HCT116 (cell line): Measurements from ENCODE around the gene NAA50.

ENCODE experiments used
- EZH2 ChIP-seq: fragments of 200-600 bp; sonication (generic); IDR thresholded peaks from 2 replicates; pipeline ENCODE4 v1.6.1; 2017; ENCODE audit warnings: antibody characterized with exemption, mixed run types
- EZH2phosphoT487 ChIP-seq: fragments of 200-600 bp; IDR thresholded peaks from 2 replicates; pipeline ENCODE4 v1.6.1; 2018; ENCODE audit warnings: antibody characterized with exemption, borderline replicate concordance
- FOSL1 ChIP-seq: IDR thresholded peaks from 2 replicates; pipeline ENCODE4 v1.6.1; 2012; ENCODE audit warnings: low read depth
- POLR2A ChIP-seq: IDR thresholded peaks from 2 replicates; pipeline ENCODE4 v1.7.0; 2011; ENCODE audit warnings: borderline replicate concordance; ENCODE audit not compliant: insufficient read depth, insufficient read length; ENCODE audit errors: extremely low read depth
- POLR2AphosphoS5 ChIP-seq: IDR thresholded peaks from 2 replicates; pipeline ENCODE4 v1.6.1; 2011; ENCODE audit warnings: mild to moderate bottlenecking, low read depth, low read length, moderate library complexity
- RAD21 ChIP-seq: IDR thresholded peaks from 2 replicates; pipeline ENCODE4 v1.6.1; 2012; ENCODE audit warnings: low read depth, mild to moderate bottlenecking
- SRF ChIP-seq: IDR thresholded peaks from 2 replicates; pipeline ENCODE4 v1.6.1; 2012; ENCODE audit warnings: low read depth
- YY1 ChIP-seq: IDR thresholded peaks from 2 replicates; pipeline ENCODE4 v1.6.1; 2011; ENCODE audit warnings: low read length, low read depth, moderate library complexity, mild to moderate bottlenecking; ENCODE audit not compliant: insufficient replicate concordance; ENCODE audit errors: extremely low read depth
- ZNF274 ChIP-seq: fragments of 200-500 bp; sonication (Bioruptor generic); IDR thresholded peaks from 2 replicates; pipeline ENCODE4 v1.6.1; 2014; ENCODE audit warnings: mild to moderate bottlenecking, low read depth, low read length, inconsistent platforms
- TF ChIP-seq, protein P1 (sequence below), 3 experiments: fragments of 200-600 bp in 1 of 3; sonication (generic) in 1 of 3; IDR thresholded peaks in 2 of 3; conservative IDR thresholded peaks in 1 of 3; 2 replicates each; pipeline ENCODE4 v1.5.1; 2012 to 2017; ENCODE audit warnings: low read depth in 2 of 3, low read length in 2 of 3, antibody characterized with exemption in 1 of 3, borderline replicate concordance in 1 of 3, control low read depth in 1 of 3, mild to moderate bottlenecking in 1 of 3, mixed read lengths in 1 of 3, mixed run types in 1 of 3, moderate library complexity in 1 of 3; ENCODE audit not compliant: insufficient read depth in 1 of 3
- TF ChIP-seq, protein P2 (sequence below): IDR thresholded peaks from 2 replicates; pipeline ENCODE4 v1.6.1; 2012; ENCODE audit warnings: low read depth

DNA sequence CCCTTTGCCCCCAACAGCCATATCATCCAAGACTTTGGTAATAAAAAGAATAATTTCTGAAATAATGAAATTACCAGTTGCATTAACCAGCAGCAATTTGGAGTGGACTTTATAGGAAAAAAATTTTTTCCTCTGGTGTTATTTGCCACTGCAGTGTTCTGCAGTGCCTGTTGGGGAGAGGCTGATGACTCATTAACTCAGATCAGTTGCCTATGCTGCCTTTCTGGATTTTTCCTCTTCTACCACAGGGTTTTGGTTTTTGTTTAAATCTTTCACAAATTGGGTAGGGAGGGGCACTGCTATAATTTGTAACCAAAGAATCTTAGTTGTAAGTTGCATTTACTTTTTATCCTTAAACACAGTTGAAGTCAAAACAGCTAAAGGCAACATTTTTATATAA lies 23.5 kb upstream of the NAA50 start:
- TF ChIP-seq YY1 = no peak
- no peak for TF ChIP-seq EZH2phosphoT487
- TF ChIP-seq, protein P1, sequence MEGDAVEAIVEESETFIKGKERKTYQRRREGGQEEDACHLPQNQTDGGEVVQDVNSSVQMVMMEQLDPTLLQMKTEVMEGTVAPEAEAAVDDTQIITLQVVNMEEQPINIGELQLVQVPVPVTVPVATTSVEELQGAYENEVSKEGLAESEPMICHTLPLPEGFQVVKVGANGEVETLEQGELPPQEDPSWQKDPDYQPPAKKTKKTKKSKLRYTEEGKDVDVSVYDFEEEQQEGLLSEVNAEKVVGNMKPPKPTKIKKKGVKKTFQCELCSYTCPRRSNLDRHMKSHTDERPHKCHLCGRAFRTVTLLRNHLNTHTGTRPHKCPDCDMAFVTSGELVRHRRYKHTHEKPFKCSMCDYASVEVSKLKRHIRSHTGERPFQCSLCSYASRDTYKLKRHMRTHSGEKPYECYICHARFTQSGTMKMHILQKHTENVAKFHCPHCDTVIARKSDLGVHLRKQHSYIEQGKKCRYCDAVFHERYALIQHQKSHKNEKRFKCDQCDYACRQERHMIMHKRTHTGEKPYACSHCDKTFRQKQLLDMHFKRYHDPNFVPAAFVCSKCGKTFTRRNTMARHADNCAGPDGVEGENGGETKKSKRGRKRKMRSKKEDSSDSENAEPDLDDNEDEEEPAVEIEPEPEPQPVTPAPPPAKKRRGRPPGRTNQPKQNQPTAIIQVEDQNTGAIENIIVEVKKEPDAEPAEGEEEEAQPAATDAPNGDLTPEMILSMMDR (IDR thresholded peaks at IDR 0.05 in 2 of 3, conservative IDR thresholded peaks at IDR 0.05 in 1 of 3; ENCODE audit: borderline replicate concordance in 1 of 3, insufficient read depth in 1 of 3, low read depth in 2 of 3, low read length in 2 of 3) = no peak
- TF ChIP-seq EZH2 = no peak
- no peak for TF ChIP-seq ZNF274
- TF ChIP-seq POLR2A = no peak
- no peak for TF ChIP-seq POLR2AphosphoS5
- TF ChIP-seq FOSL1 = peak; percentile 31
- TF ChIP-seq, protein P2, sequence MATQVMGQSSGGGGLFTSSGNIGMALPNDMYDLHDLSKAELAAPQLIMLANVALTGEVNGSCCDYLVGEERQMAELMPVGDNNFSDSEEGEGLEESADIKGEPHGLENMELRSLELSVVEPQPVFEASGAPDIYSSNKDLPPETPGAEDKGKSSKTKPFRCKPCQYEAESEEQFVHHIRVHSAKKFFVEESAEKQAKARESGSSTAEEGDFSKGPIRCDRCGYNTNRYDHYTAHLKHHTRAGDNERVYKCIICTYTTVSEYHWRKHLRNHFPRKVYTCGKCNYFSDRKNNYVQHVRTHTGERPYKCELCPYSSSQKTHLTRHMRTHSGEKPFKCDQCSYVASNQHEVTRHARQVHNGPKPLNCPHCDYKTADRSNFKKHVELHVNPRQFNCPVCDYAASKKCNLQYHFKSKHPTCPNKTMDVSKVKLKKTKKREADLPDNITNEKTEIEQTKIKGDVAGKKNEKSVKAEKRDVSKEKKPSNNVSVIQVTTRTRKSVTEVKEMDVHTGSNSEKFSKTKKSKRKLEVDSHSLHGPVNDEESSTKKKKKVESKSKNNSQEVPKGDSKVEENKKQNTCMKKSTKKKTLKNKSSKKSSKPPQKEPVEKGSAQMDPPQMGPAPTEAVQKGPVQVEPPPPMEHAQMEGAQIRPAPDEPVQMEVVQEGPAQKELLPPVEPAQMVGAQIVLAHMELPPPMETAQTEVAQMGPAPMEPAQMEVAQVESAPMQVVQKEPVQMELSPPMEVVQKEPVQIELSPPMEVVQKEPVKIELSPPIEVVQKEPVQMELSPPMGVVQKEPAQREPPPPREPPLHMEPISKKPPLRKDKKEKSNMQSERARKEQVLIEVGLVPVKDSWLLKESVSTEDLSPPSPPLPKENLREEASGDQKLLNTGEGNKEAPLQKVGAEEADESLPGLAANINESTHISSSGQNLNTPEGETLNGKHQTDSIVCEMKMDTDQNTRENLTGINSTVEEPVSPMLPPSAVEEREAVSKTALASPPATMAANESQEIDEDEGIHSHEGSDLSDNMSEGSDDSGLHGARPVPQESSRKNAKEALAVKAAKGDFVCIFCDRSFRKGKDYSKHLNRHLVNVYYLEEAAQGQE = no peak
- TF ChIP-seq SRF = no peak
- TF ChIP-seq RAD21 = no peak
